Stimulated activated CD8-positive, alpha-beta memory T cell treated with anti-CD3 and anti-CD28 coated beads, Interleukin-4, amount 100 ng/mL, for 1 hour (primary cell): ENCODE measurements around the gene BCLAF1.
"Not testable (repeated sequence)": the region's sequence is repeated elsewhere in the genome, so short reads cannot be mapped to it uniquely, and the experiment has no call there.

Experiments
- DNase-seq, 2 donors: peaks; one replicate each; pipeline ENCODE4 v3.0.0-alpha.2; 2020; ENCODE audit warnings: low read depth in 2 of 2, low spot score in 1 of 2

Gene BCLAF1

DNA sequence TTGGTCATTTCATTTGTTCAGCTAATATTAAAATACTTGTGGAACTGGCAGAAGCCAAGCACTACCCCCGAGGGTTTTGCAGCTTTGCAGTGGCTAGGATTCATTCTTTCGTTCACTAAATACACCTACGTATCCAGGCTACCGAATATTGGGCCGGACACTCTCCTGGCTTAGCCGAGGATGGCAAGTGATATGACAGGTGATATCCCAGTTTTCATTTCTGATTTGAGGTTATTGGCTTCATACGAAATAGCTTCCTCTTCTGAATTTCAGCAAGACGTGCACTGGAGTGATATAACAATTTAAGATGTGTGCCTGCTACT, 39.0 kb downstream of the BCLAF1 start:
- DNase-seq, result no peak

DNA sequence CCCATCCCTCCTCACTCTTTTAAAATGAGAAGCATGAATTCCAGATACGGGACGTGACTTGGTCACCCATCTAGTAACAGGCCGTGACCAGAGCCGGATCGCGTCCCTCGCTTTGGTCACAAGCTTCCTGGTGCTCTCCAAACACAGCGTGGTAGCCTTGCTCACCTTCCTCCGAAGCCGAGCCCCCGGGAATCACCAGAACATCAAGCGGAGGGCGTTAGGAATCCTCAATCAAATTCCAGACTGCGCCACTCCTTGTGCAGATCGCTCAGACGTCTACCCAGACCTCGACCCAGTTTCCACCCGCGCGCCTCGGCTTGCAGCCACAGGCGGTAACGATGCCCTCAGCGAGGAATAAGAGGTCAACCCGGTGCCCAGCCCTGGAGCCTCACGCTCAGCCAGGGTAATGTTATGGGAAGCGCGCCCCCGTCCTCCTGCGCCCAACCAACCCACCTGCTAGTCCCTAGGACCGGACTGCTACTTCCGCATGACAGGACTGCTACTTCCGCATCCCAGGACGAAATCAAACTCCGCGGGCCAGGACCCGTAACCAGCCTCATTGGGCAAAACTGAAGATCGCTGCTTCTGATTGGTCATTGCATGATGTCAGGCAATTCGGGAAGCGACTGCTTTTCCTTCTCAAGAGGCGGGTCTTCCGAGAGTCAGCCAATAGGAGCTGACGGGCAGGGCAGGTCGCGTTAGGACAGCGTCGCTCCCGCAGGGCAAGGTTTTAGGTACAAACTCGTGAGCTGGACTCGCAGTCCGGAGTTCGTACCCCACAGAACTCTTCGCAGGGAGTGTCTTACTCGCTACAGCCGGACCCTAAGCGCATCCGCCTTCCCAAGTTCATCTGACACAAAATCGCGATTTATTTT, 39.6 kb downstream of the BCLAF1 start, which contains the start of gene MTFR2:
MTFR2 (minus strand) TSS at position 501 of the 875 bp plus-strand sequence. CDS start 1,212 bp downstream, outside the sequence.
- DNase-seq, result peak; percentile 63 to 82

DNA sequence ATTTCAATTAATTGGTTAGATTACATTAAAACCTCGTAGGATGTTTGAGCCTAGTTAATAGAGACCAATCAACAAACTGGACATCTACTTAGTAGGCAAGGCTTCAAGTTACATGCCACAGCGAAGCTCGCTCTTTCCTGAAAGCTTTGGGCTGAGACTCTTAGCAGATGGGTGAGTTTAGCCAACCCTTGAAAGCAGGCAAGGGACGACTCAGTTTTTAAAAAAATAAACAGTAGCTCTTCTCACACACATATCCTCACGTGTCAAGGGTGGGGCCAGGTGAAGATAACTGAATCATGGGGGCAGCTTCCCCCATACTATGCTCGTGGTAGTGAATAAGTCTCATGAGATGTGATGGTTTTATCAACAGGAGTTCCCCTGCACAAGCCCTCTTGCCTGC, 40.3 kb downstream of the BCLAF1 start:
- DNase-seq, result no peak

DNA sequence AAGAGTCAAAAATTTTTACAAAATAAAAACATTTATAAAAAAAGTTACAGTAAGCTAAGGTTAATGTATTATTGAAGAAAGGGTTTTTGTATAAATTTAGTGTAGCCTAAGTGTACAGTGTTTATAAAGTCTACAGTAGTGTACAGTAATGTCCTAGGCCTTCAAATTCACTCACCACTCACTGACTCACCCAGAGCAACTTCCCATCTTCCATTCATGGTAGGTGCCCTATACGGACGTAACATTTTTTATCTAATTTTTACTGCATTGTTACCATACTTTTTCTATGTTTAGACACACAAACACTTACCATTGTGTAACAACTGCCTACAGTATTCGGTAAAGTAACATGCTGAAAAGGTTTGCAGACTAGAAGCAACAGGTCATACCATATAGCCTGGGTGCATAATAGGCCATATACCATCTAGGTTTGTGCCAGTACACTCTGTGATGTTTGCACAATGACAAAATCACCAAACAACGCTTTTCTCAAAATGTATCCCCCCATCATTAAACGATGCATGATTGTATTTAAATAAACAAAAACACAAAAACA, 45.5 kb downstream of the BCLAF1 start:
- DNase-seq, result no peak

DNA sequence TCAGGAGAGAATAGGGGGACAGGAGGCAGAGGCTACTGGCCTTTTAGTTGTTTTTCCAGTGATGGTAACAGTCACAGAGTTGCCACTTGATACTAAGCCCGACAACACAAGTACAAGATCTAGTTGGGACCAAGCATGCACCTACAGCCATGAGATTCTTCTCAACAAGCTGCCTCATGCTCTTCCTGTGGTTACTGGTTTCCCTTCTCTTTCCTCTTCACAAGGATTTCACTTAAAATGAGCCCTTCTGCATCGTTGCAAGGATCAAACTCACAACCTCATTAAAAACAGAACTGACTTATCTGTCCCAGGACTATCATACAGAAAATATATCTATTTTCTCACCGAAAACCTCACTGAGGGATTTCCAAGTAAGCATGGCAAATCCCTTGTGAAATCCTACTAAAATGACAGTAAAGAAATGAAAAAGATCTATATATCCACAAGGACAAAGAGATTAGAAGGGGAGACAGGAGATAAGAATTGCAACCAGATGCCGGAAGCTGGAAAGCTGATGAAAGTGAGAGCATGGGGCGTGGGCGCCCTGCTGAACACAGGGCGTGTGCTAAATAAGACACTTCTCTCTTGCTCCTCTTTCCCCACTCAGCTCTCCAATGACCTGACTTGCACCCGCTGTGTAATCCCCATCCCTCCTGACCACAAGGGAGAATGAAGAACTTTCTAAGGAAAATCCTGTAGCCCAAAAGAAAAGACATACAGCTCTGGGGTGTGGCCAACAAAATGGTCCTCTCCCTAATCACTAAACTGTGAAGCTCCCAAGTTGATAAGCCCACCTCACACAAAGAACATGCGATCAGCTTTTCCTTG, 53.0 kb downstream of the BCLAF1 start:
- DNase-seq, result no peak

DNA sequence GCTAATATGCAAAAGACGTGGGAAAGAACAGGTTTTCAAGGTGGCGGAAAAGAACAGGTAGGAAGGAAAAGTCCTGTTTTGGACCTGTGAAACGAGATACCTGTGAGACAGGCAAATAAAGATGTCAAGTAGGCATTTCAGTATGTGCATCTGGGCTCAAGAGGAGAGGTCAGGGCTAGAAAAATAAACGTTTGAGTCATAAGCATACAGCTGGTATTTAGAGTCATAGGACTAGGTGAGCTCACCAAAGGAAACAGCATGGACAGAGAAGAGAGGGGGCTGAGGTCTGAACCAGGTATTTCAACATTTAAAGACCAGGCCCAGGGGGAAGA, 54.4 kb downstream of the BCLAF1 start:
- DNase-seq, result no peak

DNA sequence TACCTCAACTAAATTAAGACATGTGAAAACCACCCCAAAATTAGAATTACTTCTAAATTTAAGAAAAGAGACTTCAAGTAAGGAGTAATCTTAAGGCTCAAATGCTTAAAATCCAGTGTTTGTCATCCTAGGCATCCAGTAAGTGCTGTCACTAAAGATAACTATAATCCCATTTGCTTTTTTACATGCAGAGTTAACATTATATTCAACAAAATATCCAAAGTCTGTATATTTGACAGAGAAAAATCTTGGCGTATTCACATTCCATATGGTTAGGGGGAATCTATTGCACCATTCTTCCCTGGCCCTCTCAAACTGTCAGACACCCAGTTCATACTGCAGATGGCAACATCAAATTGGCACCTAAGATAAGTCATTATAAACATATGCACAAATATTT, 56.9 kb downstream of the BCLAF1 start:
- no peak for DNase-seq

DNA sequence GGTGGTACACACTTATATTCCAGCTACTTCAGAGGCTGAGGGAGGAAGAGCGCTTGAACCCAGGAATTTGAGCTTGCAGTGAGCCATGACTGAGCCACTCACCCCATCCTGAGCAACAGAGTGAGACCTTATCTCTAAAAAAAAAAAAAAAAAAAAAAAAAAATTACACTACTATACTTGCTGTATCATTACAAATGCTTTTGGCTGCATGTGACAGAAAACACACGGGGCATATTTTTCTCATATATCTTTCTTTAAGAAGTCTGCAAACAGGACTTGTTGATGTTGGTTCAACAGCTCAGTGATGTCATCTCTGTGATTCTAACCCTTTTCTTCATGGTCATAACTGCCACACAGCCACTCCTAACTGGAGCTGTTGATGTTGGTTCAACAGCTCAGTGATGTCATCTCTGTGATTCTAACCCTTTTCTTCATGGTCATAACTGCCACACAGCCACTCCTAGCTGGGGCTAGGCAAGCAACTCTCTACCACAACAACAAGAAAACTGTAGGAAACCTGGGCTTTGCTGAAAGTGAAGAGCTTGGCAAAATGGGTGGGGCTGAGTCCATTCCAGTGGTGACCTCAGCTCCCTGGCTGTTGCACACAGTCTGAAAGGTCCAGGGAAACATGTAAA, 59.3 kb downstream of the BCLAF1 start:
- DNase-seq, result no peak

DNA sequence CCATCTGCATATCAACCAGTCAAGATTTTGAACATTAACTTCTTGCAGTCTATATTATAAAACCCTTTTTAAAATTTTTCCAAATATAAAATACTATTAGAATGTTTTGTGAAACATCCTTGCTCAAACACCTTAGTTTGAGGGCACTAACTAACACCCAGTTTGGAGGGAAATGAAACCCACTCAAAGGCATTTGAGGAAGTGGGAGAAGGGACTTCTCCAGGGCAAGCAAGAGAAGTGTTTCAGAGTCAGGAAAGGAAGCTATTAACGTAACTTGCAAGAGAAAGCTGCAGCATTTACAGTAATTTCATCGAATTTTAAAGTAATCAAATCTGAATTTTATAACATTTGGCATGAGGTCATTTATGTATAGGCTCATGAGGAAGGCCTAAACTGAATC, 60.8 kb downstream of the BCLAF1 start:
- no peak for DNase-seq

DNA sequence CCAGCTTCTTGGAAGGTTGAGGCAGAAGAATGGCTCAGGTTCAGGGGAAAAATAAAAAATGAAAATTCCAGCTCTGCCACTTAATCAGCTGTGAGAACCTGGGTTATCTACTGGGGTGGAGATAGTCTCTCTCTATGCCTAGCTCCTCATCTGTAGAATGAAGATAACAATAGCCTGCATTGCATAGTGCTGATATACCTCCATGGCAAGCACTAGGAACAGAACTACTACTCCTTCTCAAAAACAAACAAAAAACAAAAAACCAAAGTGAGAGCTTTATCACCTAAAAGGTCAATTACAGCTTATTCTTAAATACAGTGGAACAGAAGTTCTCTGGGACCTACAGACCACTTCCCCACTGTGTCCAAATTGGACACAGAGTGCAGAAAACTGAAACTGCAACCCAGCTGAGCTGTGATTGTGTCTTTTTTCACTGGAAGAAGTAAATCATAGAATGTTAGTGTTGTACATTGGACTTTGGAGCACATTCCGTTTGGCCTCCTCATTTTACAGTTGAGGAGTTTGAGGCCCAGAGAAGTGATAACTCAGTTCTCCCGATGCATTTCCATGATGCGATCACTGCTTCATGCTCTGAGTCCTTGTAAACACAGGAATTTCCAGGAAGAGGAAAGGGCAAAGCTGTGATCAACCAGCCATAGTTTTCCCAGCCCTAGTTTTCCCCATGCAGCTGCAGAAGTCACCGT, 62.8 kb downstream of the BCLAF1 start:
- DNase-seq, result no peak

DNA sequence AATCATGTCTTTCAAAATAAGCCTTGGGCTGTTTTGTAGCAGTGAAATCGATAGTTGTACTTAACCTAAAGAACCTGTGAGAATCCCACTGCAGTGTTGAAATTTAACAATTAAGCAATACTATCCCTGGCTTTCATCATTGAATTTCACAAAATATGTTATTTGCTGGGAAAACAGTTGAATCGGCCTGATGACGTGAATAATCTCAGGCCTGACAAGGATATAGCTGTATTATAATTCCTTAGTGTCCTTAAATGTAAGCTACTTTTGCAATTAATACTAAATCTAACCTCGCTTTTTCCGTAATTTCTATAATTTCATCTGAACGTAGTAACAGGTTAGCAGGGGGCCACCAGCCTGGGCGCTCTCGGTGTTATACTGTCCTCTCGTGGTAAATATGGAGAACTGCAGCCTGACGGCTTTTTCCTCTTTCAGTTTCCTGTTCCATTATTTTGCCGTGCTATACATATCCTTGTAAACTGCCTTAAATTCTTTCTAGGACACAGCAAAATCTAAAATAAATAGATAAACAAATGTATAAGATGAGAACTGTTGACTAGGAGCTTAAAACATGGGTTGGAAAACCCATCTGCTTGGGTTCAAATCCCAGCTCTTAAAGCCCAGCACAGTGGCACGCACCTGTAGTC, 63.5 kb downstream of the BCLAF1 start:
- peak in 1 of 2 donors; percentile 39 for DNase-seq

DNA sequence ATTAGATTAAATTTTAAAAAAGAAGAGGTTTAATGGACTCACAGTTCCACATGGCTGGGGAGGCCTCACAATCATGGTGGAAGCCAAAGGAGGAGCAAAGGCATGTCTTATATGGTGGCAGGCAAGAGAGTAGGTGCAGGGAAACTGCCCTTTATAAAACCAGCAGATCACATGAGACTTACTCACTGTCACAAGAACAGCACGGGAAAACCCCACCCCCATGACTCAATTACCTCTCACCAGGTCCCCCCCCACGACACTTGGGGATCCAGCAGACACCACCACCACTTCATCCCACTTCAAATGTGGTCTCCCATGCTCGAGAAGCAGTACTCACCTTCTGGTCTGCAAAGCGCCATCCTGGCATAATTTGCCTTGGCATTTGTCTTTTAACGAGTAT, 64.2 kb downstream of the BCLAF1 start:
- DNase-seq, result no peak

DNA sequence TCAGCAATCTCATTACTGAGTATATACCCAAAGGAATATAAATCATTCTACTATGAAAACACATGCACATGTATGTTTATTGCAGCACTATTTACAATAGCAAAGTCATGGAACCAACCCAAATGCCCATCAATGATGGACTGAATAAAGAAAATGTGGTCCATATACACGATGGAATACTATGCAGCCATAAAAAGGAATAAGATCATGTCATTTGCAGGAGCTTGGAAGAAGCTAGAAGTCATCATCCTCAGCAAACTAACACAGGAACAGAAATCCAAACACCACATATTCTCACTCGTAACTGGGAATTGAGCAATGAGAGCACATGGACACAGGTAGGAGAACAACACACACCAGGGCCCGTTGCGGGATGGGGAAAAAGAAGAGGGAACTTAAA, 64.7 kb downstream of the BCLAF1 start:
- not testable (repeated sequence) for DNase-seq

DNA sequence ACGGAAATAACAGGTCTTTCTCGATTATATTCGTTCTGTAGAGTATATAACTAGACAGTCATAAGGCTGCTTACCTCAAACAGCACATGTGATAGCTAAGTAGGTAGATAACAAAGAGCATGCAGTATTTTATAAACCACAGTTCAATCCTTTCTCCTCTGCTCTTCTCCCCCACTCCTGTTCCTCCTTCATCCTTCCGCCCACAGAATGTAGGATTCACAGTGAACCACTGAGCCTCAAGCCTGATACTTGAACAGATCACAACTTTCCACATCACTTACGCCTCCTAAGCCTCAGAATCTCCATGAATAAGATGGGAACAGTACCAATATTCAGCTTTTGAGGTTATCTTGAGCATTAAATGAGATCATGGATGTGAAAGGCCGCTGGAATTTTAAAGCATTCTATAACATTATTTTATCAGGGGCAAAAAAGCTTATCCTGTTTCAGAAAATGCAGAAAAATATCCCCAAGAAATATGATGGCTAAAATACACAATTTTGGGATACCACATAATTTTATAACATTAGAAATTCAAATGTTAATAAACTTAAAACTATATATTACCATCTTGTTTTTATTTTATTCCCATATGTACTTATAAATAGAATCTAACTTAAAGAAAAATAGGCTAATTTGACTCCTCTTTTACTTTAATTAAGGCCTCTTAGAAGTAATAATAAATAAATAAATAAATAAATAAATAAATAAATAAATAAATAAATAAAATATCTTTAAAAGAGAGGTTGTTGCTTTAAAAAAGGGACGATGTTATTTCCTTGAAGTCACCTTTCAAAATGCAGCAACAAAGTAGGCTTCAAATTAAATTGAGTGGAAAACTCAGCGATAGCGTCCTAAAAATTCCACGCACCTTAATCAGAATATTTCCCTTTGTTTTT, 72.9 kb downstream of the BCLAF1 start:
- DNase-seq, result no peak

DNA sequence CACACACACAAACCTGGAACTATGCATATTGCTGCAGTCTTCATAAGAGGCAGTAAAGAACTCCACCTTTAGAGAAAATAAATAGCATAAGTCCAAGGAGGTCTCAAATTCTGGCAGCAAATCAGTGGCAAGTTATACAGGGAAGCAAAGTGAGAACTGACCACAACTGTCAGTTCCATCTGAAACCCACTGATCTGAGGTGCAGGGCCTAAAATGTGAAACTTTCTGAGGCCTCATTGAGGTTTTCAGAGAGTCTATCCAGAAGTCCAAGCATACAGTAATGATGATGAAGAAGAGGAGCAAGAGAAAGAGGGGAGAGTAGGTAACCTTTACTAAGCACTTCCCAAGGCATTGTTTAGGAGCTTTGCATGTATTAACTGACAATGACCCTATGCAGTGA, 75.8 kb downstream of the BCLAF1 start:
- no peak for DNase-seq

DNA sequence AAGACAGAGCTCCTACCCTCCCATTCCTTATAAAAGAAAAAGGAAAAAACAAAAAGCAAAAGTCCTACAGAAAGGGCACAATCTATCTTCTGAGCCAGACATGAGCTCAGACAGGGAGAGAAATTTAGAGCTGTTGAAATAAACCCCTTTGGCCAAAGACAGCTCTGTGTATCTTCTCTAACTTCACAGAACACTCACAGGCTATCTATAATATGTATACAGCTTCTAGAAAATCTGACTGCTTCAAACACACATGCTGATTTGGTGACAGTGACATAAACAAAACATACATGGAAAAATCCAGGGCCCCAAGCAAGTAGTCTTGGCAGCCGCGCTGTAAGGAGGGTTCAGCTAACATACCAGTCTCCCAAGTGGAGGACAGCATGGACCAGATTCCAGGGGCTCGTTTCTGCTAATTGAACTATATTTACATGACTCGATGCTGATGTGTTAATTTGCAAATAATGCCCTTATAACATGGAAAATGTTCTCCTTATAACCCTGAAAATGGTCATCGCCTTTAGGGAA, 76.6 kb downstream of the BCLAF1 start:
- no peak for DNase-seq

DNA sequence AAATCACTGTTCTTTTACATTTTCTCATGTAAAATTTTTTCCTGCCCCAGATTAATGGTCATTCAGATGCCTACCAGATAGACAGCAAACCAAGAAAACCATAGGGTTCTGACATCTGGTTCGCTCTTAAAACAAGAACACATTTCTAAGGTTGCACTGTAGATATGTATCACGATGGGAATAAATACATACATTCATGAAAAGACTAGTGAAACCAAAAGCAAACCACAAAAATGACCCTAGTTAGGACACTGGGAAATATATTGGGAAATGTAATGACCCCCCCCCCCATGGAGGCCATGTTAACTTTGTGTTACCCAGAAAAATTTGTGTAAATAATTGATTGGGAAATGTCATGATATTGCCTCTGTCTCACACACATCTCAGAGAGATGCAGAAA, 77.0 kb downstream of the BCLAF1 start:
- DNase-seq, result no peak

DNA sequence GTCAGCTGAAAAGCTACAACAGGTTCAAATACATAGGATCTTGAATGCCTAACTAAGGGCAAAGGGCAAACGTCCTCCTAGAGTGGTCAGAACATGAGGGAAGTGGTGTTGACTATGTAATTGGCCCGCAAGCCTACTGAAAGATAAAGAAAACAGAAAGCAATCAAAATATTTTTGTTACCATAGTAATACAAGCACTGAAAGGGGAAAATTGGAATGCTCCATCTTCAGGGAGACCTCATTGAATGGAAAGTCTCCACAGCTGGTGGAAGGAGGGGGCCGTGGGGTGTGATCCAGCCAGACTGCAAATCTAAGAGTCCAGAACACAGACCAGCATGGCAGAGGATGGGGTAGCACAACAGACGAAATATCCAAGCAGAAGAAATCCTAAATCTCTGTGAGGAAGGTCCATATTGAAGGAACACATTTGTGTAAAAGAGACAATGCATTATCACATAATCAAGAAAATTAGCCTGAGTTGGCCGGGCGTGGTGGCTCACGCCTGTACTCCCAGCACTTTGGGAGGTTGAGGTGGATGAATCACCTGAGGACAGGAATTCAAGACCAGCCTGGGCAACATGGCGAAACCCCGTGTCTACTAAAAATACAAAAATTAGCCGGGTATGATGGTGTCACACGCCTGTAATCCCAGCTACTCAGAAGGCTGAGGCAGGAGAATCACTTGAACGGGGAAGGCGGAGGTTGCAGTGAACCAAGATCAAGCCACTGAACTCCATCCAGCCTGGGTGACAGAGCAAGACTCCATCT, 79.1 kb downstream of the BCLAF1 start:
- no peak for DNase-seq

DNA sequence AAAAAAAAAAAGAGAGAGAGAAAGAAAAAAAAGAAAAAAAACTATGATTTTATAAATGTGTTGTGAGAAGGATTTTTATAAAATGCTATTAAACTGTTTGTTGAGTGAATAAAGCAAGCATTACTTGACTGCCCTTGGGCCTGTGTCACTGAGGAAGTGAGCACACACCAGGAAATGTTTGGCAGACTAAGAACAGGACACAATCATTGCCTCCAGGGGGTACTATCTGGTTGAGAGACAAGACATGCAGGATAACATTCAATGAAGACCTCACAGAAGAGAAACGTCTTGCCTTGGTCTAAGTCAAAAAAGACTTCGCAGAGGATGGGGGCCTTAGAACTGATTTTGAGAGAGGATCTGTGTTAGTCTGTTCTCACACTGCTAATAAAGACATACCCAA, 80.2 kb downstream of the BCLAF1 start:
- DNase-seq, result no peak
